Choroid plexus epithelial cell (primary cell): Measurements from ENCODE around the gene PKP2.

ENCODE experiments used
- DNase-seq: peaks from one replicate; pipeline ENCODE4 v3.0.0-alpha.2; 2010; ENCODE audit warnings: low read depth
- H3K4me3 ChIP-seq: 2 replicates; pipeline ENCODE4 v1.5.1; 2011; ENCODE audit warnings: low read depth, mild to moderate bottlenecking, control low read depth, low read length, moderate library complexity
- TF ChIP-seq, protein P1 (sequence below): conservative IDR thresholded peaks from 2 replicates; pipeline ENCODE4 v1.5.1; 2011; ENCODE audit warnings: low read depth, mild to moderate bottlenecking, control low read depth, inconsistent platforms, low read length, moderate library complexity

Gene PKP2

DNA sequence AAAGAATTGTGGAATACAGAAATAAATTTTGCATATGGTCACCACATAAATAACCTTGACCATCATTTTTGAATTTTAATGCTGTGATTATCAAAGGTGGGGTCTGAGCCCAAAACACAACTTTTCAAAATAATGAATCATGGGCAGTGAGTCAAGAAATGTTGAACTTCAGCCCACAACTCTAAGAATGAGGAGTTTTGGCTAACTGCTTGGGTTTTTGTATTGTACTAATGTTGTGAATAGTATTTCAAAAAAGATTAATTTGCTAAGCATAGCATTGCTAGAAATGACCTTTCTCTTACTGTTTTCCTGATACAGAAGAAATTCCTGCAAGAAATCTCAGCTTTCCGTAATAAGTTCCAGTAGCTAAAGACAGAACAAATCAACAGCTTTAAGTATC is 116.5 kb downstream of the PKP2 start:
- TF ChIP-seq, protein P1, sequence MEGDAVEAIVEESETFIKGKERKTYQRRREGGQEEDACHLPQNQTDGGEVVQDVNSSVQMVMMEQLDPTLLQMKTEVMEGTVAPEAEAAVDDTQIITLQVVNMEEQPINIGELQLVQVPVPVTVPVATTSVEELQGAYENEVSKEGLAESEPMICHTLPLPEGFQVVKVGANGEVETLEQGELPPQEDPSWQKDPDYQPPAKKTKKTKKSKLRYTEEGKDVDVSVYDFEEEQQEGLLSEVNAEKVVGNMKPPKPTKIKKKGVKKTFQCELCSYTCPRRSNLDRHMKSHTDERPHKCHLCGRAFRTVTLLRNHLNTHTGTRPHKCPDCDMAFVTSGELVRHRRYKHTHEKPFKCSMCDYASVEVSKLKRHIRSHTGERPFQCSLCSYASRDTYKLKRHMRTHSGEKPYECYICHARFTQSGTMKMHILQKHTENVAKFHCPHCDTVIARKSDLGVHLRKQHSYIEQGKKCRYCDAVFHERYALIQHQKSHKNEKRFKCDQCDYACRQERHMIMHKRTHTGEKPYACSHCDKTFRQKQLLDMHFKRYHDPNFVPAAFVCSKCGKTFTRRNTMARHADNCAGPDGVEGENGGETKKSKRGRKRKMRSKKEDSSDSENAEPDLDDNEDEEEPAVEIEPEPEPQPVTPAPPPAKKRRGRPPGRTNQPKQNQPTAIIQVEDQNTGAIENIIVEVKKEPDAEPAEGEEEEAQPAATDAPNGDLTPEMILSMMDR, result no peak
- DNase-seq, result peak; percentile 33

DNA sequence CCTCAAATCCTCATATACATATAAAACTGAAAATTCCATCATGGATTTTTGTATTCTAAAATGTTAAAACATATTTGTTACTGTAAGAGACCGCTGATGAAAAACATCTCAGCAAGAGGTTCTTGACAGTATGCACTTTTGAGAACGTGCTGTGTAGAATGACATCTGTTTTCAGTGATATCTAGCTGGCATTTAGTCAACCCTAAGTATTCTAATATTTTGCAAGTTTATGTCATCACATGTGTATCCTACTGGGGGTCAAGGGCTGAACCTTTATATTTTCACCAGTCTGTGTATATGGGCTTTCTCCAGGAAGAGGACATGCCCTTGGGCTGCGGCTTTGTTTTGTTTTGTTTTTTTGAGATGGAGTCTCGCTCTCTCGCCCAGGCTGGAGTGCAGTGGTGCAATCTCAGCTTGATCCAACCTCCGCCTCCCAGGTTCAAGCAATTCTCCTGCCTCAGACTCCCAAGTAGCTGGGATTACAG is 118.8 kb downstream of the PKP2 start:
- TF ChIP-seq, protein P1, result no peak
- no peak overlapping the region for H3K4me3 ChIP-seq
- peak; percentile 82 for DNase-seq

More for the DNA sequence above, 116.5 kb downstream of the PKP2 start:
- H3K4me3 ChIP-seq, result no peak overlapping the region

DNA sequence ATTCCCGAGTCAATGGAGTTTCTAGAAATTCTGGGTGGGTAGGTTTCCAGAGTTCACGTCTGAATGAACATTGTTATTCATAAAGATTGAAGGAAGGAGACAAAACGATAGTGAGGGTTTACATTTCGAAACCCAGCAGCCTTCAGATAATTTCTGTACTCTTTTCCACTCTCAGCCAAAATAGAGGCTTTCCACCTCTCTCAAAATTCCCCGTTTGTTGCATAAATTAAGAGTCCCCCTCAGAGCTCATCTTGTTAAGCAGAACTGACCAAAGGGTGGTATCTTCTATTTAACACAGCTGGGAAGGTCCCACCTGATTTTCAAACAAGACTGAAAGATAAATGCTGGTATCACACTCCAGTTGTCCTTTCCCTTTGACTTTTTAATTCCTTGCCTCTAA is 119.4 kb downstream of the PKP2 start:
- H3K4me3 ChIP-seq, result no peak overlapping the region
- TF ChIP-seq, protein P1, result no peak

DNA sequence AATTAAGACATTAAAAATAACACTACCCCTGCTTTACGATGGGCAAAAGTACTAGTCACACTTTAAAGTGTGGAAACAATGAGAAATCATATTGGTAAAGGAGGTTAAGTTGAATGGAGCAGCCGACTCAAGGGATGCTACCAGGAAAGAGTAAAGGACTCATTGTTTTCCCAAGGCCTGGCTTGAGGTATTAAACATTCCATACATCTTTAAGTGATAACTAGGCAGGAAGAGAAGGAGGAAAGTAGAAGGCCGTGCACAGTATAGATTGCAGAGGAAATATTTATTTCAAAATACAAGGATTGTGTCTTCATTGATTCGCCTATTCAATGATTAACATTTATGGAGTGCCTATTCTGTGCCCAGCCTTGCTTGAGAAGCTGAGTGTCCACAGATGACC is 120.3 kb downstream of the PKP2 start:
- DNase-seq, result no peak
- no peak overlapping the region for H3K4me3 ChIP-seq
- TF ChIP-seq, protein P1, result no peak

More for the DNA sequence above, 119.4 kb downstream of the PKP2 start:
- peak; percentile 5 for DNase-seq

DNA sequence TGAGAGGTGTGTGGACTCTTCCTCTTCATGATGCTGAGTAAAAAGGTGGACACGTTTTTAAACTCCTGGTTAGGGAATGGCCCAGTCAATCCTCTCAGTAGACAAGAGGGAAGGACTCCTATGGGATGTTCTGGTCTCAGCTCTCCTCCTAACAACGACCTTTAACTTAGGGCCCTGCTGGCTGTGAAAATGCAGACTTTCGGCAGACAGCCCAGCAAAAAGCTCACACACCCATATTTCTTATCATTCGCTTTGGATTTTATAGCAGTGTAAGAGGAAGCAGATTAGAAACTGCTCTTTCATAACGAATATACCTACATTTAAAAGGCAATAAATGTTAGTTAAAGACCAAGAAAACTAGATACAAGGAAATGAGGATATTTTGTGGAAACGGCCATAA is 122.9 kb downstream of the PKP2 start:
- TF ChIP-seq, protein P1, result no peak
- DNase-seq, result no peak
- H3K4me3 ChIP-seq, result no peak overlapping the region

DNA sequence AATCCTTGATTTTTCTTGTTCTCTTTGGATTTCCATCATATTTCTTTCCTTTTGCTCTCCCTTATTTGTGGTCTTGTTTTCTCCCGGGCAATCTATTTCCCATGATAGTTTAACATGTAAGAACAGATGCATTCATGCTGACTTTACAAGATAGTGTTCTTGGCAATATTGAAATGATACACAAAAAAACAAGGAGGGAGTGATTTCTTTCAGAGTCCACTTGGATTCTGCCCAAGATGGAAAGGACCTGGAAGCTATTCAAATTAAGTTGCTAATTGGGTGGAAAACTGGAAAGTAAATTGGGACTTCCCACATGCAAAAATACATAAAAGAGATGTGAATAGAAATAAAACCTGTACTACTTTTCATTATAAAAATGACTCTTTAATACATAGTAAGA is 126.4 kb downstream of the PKP2 start:
- TF ChIP-seq, protein P1, result no peak
- DNase-seq, result no peak
- H3K4me3 ChIP-seq, result no peak overlapping the region

DNA sequence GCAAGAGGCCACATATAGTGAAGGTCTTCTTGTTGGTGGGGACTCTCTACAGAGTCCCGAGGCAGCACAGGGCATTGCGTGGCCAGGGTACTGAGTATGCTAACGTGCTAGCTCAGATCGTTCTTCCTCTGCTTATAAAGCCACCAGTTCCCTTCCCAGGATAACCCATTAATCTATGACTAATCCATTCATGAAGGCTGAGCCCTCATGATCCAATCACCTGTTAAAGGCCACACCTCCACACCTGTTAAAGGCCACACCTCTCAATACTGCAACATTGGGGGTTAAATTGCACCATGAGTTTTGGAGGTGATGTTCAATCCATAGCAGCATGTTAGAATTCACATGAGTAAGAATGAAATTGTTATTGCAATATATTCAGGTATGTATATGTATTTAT is 128.1 kb downstream of the PKP2 start:
- no peak for DNase-seq
- no peak overlapping the region for H3K4me3 ChIP-seq
- TF ChIP-seq, protein P1, result no peak
